Measurements from ENCODE around the gene CPSF3. TPM values are rescaled to one million over a fixed set of nuclear protein-coding genes. Genes with fewer than 3 reads are reported as not detected.

CPSF3 gene
- total RNA-seq: 44.0 and 44.6 TPM in 2 replicates

GRCh38 chr2:9423100-9423921 lies at the start of gene CPSF3, which contains the start of gene ITGB1BP1:
CPSF3 (plus strand) TSS chr2:9423654; CDS start chr2:9423774, 120 bp downstream.
ITGB1BP1 (minus strand) TSS chr2:9423528; CDS start chr2:9418697, 4,831 bp downstream.
- H3K4me1 Mint-ChIP-seq: peaks cover 22% of the 10 kb centered on the region
- H3K27ac Mint-ChIP-seq: peak within 1 kb of the TSS; percentile 91
- ChIA-PET POLR2A (interaction anchor here (0.9 to 2.5 kb wide), 5 partner anchors 28 to 1732 kb away, joined by 3 to 27 read pairs (median 6); partner anchors contain the start of genes ADAM17, TAF1B and YWHAQ), CTCF (no interaction called here)
- no peak within 1 kb of the TSS for H3K4me3 Mint-ChIP-seq
- intact Hi-C loops (cut with micrococcal nuclease): loop anchor here (1.0 to 10.0 kb wide), 9 partner anchors 51 to 1921 kb away; partner anchors contain the start of genes ADAM17, IAH1, KIDINS220 and MBOAT2
- TF ChIP-seq CTCF (IDR thresholded peaks at IDR 0.05): no peak
- peaks cover 11% of the 10 kb centered on the region for H3K36me3 Mint-ChIP-seq (ENCODE audit: low read depth)
- peak; percentile 96 for DNase-seq
- H3K27me3 Mint-ChIP-seq: no peaks in the 10 kb centered on the region
- ATAC-seq (ENCODE audit: low read depth): peak; percentile 86
- H3K9me3 Mint-ChIP-seq: no peaks in the 10 kb centered on the region

GRCh38 chr2:9374071-9374730 lies 49.3 kb upstream of the CPSF3 start:
- CTCF ChIA-PET: no interaction called here
- H3K4me3 Mint-ChIP-seq: no peak overlapping the region
- TF ChIP-seq CTCF (IDR thresholded peaks at IDR 0.05): no peak
- H3K36me3 Mint-ChIP-seq (ENCODE audit: low read depth): no peaks in the 10 kb centered on the region
- peaks cover 22% of the 10 kb centered on the region for H3K27me3 Mint-ChIP-seq
- POLR2A ChIA-PET: no interaction called here
- no peak overlapping the region for H3K27ac Mint-ChIP-seq
- H3K9me3 Mint-ChIP-seq: no peaks in the 10 kb centered on the region
- intact Hi-C loops (cut with micrococcal nuclease): no loop called here
- peaks cover 11% of the 10 kb centered on the region for H3K4me1 Mint-ChIP-seq
- no peak for ATAC-seq (ENCODE audit: low read depth)
- DNase-seq: no peak

GRCh38 chr2:9375857-9376428 lies 47.5 kb upstream of the CPSF3 start:
- DNase-seq (no peak), ATAC-seq (ENCODE audit: low read depth) (no peak)
- Mint-ChIP-seq H3K4me3 (no peak overlapping the region), H3K4me1 (peaks cover 11% of the 10 kb centered on the region), H3K36me3 (ENCODE audit: low read depth) (no peaks in the 10 kb centered on the region), H3K27ac (no peak overlapping the region), H3K27me3 (peaks cover 8% of the 10 kb centered on the region), H3K9me3 (no peaks in the 10 kb centered on the region)
- intact Hi-C loops (cut with micrococcal nuclease): no loop called here
- ChIA-PET POLR2A (no interaction called here), CTCF (no interaction called here)
- TF ChIP-seq CTCF (IDR thresholded peaks at IDR 0.05): no peak

GRCh38 chr2:9377461-9378097 lies 45.9 kb upstream of the CPSF3 start:
- peaks cover 9% of the 10 kb centered on the region for H3K4me1 Mint-ChIP-seq
- no peak overlapping the region for H3K27ac Mint-ChIP-seq
- H3K27me3 Mint-ChIP-seq: peaks cover 10% of the 10 kb centered on the region
- intact Hi-C loops (cut with micrococcal nuclease): no loop called here
- ChIA-PET POLR2A (no interaction called here), CTCF (no interaction called here)
- H3K36me3 Mint-ChIP-seq (ENCODE audit: low read depth): no peaks in the 10 kb centered on the region
- H3K4me3 Mint-ChIP-seq: no peak overlapping the region
- H3K9me3 Mint-ChIP-seq: no peaks in the 10 kb centered on the region
- ATAC-seq (ENCODE audit: low read depth) (no peak), DNase-seq (no peak)
- TF ChIP-seq CTCF (IDR thresholded peaks at IDR 0.05): no peak

All from activated B cell treated with CpG ODN at 0.5 μM for 24 hours (primary cell).